HG03095 (cell line): ENCODE measurements around the gene ANP32D.
"Not testable (repeated sequence)": the region's sequence is repeated elsewhere in the genome, so short reads cannot be mapped to it uniquely, and the experiment has no call there.

Source experiments
- ATAC-seq: cut with Tn5 transposase; IDR thresholded peaks from one replicate; pipeline ENCODE4 v1.9.1; 2021; ENCODE audit warnings: moderate library complexity; ENCODE audit not compliant: unreplicated experiment

Gene ANP32D

DNA sequence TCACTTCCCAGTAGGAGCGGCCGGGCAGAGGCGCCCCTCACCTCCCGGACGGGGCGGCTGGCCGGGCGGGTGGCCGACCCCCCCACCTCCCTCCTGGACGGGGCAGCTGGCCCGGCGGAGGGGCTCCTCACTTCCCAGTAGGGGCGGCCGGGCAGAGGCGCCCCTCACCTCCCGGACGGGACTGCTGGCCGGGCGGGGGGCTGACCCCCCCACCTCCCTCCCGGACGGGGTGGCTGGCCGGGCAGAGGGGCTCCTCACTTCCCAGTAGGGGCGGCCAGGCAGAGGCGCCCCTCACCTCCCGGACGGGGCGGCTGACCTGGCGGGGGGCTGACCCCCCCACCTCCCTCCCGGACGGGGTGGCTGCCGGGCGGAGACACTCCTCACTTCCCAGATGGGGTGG lies 27.9 kb downstream of the ANP32D start:
- not testable (repeated sequence) for ATAC-seq

DNA sequence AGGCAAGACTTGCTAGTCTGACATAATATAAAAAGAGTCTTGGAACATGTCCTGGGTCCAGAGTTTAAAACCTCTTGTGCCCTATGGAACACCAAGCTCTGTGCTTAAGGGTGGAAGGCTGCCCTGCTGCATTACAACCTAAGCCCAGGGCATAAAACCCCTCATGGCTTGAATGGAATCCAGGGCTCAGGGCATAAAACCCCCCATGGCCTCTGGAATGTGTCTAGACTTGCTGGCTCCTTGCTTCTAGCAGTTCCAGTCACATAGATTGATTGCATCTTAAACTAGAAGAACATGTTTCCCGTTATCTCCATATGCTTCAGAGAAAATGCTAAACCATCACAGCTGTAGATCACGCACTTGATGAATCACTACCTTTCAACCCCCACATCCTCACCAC lies 34.5 kb downstream of the ANP32D start:
- ATAC-seq = not testable (repeated sequence)

DNA sequence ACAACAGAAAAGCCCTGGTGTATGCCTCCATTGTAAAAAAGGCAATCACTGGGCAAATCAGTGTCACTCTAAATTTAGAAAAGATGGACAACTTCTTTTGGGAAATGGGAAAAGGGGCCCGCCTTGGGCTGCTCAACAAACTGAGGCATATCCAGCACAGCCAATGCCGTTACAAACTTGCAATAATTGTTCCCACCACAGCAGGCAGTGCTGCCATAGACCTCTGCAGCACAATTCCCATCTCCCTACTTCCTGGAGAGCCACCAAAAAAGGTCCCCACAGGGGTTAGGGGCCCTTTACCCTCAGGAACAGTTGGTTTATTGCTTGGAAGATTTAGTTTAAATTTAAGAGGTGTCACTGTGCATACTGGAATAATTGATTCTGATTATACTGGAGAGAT lies 36.6 kb downstream of the ANP32D start:
- ATAC-seq = no peak

DNA sequence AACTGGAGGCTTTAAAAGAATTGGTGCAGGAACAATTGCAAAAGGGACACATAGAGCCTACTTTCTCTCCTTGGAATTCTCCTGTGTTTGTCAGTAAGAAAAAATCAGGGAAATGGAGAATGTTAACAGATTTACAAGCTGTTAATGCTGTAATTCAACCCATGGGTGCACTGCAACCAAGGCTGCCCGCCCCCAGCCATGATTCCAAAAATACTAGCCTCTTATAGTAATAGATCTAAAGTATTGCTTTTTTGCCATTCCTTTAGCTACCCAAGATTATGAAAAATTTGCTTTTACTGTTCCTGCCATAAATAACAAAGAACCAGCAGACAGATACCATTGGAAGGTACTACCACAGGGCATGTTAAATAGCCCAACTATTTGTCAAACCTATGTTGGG lies 37.8 kb downstream of the ANP32D start:
- no peak for ATAC-seq

DNA sequence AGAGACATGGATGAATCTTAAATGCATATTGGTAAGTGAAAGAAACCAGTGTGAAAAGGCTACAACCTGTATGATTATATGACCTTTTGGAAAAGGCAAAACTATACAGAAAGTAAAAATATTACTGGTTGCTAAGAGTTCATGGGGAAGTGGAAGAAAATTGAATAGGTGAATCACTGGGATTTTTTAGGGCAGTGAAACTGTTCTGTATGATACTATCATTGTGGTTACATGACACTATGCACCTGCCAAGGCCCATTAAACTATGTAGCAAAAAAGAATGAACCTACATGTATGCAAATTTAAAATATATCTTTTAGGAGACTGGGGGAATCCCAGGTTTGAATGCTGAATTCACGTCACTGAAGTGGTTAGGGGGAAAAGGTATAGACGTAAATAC lies 40.5 kb downstream of the ANP32D start:
- ATAC-seq = peak; percentile 91

DNA sequence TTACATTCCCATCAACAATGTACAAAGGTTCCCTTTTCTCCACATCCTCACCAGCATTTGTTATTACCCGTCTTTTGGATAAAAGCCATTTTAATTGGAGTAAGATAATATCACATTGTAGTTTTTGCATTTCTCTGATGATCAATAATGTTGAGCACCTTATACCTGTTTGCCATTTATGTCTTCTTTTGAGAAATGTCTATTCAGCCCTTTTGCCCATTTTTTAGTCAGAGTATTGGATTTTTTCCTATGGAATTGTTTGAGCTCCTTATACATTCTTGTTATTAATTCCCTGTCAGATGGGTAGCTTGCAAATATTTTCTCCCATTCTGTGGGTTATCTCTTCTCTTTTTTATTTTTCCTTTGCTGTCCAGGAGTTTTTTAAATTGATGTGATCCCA lies 42.4 kb downstream of the ANP32D start:
- no peak for ATAC-seq

DNA sequence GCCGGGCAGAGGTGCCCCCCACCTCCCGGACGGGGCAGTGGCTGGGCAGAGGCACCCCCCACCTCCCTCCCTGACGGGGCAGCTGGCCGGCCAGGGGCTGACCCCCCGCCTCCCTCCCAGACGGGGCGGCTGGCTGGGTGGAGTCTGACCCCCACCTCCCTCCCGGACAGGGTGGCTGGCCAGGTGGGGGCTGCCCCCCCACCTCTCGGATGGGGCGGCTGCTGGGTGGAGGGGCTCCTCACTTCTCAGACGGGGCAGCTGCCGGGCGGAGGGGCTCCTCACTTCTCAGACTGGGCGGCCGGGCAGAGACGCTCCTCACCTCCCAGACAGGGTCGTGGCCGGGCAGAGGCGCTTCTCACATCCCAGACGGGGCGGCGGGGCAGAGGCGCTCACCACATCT lies 48.0 kb downstream of the ANP32D start:
- not testable (repeated sequence) for ATAC-seq
